GM19467 (cell line): Measurements from ENCODE around the gene GRID1.

Experiments
- ATAC-seq: cut with Tn5 transposase; IDR thresholded peaks from one replicate; pipeline ENCODE4 v1.9.1; 2021; ENCODE audit warnings: mild to moderate bottlenecking, moderate library complexity; ENCODE audit not compliant: unreplicated experiment

GRID1 gene

DNA sequence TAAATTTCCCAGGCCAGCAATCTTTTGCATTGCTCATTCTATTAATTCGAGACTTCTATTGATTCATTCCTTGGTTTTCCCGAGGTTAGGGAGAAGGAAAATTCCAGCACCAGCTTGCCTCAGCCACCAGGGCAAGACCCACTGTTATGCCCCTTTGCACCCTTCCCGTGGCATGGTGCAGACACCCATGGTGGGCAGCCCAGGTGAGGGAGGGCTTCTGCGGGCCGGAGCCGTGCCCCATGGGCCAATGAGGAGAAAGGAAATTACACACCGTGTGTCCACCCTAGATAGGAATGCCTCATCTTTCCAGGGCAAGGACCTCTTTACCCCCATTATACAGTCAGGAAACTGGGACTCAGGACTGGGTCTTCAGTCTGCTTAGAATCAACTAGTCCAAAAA is 4.5 kb upstream of the GRID1 start:
- ATAC-seq = no peak

- no peak for ATAC-seq
These were observed 3.5 kb upstream of the GRID1 start for GRCh38 chr10:86370006-86370585.

DNA sequence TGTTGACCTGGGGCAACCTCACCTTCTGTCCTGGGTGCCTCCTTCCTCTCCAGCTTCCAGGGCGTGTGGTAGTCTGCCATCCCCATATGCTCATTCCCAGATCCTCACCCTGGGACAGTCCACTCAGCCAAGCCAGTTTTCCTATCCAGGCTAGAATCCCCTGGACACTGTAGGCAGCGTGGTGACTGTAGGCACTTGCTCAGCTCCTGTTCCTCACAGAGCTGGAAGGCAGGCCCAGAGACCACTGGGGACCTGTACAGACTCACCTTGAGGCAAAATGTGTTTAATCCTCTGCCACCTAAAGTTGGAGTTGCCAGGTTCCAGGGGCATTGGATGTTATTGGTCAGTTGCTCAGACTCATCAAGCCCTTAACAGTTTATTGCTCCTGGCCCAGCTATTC is 2.4 kb upstream of the GRID1 start:
- ATAC-seq = no peak

GRCh38 chr10:86368046-86368445 is 1.5 kb upstream of the GRID1 start:
- ATAC-seq = no peak

DNA sequence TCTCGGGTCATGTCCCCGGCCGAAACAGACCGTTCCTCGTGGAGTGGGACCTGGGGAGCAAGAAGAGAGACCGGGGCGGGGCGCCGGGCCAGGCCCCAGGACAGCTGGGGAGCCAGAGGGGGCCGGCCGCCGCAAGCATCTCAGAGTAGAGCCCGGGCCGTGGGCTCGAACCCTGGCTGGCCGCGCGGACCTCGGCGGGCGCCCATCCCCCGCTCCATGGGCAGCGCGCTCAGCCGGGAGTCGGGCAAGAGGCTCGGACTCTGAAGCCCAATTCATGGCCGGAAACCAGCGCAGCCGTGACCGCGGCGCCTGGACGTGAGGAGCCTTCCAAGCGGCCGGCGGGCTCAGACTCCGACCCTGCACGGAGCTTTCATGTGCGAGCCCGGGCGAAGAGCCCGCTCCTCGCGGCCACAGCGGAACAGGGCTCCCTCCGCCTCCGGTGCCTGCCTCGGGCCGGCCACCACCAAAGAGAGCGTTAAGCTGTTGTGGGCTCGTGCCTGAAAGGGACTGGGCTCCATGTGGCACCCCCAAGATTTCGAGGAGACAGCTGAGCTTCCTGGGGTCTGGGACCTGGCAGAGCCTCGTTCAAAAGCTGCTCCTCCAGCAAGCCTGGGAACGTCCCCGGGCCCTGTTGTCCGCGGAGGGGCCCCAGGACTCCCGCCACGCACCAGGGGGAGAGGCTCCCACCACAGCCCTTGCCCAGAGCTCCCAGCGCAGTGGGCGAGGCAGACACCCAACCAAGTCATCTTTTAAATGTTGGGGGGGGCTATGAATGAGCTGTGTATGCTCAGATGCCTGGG is 757 bp upstream of the GRID1 start:
- no peak for ATAC-seq

DNA sequence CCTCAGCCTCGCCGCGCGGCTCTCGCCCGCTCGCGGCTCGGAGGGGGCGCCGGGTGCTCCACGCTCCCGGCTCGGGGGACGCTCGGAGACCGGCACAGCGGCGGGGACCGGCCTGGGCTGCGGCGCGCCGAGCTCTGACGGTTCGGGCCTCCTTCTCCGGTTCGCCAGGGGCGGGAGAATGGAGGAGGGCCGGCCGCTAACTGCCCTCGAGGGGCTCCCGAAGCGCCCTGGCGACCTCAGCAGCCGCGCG is 232 bp upstream of the GRID1 start:
- ATAC-seq = no peak

DNA sequence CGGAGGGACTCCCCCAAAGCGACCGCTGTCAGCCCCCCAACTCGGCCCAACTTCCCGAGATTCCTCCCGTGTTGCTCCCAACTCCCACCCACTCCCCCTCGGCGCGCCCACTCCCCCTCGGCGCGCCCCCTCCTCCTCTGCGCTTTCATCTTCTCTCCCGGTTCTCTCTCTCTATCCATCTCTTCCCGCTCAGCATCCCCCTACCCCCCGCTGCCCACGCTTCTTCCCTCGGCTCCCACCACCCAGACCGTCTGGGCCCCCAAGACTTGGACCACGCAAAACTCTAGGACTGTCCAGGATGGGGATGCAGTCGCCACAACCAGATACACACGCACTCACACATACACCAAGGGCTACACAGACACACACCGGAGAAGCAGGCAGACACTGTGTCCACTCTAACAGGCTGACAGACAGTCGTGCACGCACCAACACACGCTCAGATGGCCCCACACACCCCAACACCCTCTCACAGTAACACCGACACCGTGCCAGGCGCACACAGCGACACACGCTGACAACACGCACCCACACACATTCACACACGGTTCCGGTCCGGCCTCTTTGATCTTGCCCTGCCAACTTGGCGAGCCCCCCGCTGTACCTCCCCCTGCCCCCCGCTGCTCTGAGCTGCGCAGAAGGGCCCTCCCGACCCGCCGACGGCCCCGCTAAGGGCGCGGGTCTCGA is 1.1 kb downstream of the GRID1 start:
- no peak for ATAC-seq

GRCh38 chr10:86364491-86365345 is 1.9 kb downstream of the GRID1 start:
- no peak for ATAC-seq

DNA sequence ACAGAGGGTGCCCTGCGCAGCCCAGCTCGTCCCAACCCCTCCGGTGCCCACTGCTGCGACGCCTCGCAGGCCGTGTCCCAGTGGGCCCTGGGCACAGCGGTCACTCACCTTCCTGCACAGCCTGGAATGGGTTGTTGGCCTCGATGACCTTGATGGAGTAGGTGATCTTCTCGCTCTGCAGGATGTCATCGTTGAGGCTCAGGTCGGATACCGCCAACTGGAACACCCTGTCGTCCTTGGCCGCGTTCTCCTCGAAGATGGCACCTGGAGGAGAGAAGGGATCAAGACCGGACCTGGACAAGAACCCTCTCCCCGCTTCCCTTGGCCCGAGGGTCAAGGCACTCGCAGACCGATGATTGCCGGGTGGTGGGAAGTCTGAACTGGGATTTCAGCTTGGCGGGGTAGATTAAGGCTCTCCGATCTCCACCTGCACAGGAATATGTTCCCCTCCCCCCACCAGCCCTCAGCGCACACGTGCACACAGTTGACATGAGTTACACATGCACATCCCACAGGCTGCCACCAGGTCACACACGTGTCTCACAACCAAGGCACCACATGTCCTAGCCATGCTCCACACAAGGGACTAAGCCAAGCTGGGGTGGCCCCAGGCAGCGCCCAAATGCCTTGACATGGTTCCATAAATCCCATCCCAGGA is 2.6 kb downstream of the GRID1 start:
- ATAC-seq = no peak

- no peak for ATAC-seq
These were observed 3.3 kb downstream of the GRID1 start for GRCh38 chr10:86363184-86363832.

- no peak for ATAC-seq
These were observed 3.9 kb downstream of the GRID1 start for GRCh38 chr10:86362586-86363183.

- no peak for ATAC-seq
These were observed 4.5 kb downstream of the GRID1 start for GRCh38 chr10:86362129-86362527.

DNA sequence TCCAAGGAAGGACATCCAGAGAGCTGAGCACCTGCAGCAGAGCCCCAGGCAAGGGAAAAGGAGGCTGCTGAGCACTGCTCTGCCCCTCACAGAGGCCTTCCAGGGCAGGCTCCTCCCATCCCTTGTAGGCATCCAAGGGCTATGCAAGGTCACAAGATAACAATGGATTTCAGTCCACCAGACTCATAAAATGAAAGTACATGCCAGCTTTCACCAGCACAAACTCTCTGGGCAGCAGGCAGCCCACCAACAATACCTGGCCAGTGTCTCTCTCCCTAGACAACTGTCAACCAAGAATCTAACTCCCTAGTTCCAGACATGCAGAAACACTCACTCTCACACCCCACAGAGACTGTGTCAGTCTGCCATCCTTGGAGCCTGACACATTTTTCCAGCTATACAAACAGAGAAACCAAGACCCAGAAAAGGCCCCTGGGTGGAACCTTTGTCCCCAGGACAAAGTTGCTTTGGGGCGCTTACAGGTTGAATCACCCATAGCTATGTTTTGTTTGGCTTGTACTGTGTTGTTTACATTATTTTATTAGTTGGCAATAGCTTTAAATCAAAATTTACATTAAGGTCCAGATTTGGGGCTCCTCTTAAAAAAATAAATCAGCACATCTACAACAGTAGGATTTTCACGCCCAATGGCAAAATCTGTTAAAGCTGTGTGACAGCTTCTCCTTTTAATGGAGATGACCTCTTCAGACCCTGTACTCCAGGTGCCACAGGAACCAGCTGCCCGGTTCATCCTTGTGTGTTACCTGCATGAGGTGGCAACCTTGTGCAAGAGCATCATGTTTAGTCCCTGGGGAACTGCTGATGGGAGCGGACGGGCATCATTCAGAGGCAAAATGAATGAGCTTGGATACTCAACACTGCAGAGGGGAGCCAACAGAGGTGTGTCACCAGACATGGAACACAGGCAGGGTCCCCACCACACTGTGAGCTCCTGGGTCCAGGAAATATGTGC is 5.2 kb downstream of the GRID1 start:
- no peak for ATAC-seq

DNA sequence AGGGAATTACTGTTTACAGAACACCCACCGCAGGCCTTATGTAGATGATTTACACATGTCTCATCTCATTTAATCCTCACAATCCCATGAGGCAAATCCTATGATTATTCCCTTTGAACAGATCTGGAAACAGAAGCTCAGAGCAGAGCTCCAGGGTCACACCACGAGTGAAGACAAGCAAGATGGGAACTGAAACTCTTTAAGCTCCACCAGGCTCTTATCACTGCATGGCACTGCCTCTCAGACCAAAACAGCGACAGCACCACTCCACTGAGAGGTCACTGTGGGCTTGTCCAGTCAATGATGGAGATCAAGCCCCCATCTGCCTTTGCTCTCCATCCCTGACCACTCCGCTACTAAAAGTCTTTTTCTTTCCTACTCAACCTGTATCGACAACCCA is 5.9 kb downstream of the GRID1 start:
- no peak for ATAC-seq

DNA sequence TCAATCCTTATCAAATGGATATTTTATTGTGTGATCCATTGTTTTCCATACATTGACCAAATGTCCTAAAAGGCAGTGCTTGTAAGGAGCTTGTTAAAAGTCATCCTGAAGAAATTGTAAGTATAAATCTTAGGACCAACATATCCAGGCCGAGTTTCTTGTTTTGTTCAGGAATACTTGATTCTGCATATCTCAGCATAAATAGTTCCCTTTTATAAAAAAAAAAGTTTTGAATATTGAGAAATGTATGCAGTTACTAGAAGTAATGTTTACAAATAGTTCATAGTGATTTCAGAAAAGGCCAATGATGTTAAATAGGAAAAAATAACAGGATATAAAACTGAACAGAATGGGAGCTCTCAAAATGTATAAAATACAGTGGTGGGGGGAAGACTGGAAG is 6.6 kb downstream of the GRID1 start:
- ATAC-seq = no peak

DNA sequence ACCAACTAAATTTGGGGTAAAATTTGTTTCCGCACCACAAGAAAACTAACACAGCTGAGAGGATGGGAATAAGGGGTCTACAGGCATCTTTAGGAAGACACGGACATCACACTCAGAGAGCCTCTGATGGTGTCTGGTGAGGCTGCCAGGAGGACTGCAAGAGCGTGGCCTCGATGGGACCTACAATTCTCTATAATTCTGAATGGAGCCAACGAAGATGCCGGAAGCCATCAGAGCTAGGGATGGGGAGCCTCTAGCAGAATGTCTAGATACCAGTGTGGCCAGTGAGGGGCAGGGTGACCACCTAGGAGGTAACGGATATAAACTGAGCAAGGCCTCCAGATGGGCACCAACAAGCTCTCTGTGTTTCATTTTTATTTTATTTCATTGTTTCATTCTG is 7.5 kb downstream of the GRID1 start:
- no peak for ATAC-seq

DNA sequence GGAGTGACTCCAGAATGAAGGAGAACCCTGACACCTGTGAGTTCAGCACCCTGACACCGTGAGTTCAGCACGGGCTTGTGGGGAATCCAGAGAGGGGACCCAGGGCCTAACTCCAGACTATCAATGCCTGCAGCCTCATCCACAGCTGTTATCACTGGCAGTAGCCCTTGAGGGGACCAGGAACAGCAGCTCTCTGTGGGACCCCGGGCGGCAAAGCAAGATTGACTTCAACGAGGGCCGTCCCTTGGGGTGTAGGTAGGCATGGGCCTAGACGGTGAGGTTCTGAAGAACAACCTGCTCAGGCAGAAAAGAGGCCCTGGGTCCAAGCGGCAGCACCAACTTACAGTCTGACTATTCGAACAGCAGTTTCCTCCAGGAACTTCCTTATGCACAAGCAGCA is 8.9 kb downstream of the GRID1 start:
- no peak for ATAC-seq

DNA sequence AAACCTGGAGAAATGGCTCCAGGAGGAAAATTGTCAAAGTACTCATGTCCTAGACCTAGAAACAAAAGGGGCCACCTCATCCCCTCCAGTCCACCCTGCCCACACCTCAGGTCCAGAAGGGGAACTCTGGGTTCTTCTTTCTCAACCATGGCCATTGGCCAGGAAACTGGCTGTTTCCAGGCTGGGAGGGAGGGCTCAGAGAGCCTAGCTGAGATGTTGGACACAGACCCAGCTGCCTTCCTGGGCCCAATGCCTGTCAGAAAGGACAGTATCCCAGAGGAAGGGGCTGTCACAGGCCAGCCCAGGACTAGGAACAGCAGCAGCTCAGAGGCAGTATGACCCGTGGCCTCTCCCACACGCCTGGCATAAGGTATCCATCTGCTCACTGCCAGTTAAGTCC is 9.6 kb downstream of the GRID1 start:
- no peak for ATAC-seq

DNA sequence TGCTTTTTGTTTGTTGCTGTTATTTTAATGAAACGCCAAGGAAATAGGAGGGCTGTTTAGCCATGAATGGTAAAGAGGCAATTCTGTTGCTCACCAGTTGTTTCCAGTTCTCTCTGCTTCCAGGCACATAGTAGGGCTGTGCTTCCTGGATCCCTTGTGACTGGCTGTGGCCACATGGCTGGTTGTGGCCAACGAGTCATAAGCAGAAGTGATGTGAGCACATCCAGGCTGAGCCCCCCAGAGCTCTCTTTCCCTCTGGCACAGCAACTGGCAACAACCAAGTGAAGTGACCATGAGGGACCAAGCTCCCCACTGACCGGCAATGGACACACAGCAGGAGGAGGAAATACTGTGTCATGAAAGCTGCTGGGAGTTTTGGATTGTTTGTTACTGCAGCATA is 10.3 kb downstream of the GRID1 start:
- ATAC-seq = no peak
